SW 1271 (cell line): ENCODE measurements around the gene NEDD9.
A peak's percentile ranks its signal among the peaks of the same experiment; 100 is the strongest.

Source experiments
- DNase-seq, 2 experiments: peaks; one replicate each; lab custom pipeline; 2025; lab: John Stamatoyannopoulos, UW

Gene NEDD9

GRCh38 chr6:11179088-11179418 lies 53.4 kb downstream of the NEDD9 start:
- no peak for DNase-seq

DNA sequence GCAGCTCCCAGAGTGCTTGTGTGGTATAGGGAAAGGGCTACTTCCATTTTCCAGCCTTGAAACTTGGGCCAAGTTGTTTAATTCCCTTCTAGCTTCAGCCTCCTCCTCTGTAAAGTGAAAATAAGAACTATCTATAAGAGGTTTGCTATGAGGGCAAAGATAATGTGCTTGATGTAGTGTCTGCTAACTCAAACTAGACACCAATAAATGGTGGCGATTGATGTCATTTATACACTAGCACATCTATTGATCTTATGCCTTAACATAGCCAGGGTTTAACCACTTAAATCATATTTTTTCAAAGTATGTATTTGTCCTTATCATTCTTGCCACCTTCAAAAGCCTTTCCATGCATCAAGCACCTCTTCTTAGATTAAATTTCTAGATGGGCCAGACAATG lies 55.2 kb downstream of the NEDD9 start:
- DNase-seq = no peak

DNA sequence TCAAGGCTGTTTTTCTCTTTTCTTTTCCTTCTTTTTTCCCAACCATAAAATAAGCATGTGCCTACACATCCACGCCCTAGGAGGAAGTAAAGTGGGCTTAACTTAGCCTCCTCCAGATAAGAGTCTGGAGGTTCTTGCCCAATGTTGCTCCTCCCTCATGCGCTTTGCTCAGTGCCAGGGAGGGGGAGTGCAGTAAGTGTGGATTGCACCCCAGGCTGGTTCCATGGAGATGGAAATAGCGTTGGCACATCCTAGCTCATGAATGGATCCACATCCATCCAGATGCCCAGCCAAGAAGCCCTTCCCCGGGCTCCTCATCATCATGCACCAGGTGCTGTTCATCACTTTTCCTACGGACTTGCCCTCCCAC lies 58.2 kb downstream of the NEDD9 start:
- DNase-seq = no peak

- DNase-seq = peak in 1 of 2 experiments; percentile 25
Measured at GRCh38 chr6:11172501-11173327, 59.8 kb downstream of the NEDD9 start.

GRCh38 chr6:11171952-11172351 lies 60.5 kb downstream of the NEDD9 start:
- no peak for DNase-seq

DNA sequence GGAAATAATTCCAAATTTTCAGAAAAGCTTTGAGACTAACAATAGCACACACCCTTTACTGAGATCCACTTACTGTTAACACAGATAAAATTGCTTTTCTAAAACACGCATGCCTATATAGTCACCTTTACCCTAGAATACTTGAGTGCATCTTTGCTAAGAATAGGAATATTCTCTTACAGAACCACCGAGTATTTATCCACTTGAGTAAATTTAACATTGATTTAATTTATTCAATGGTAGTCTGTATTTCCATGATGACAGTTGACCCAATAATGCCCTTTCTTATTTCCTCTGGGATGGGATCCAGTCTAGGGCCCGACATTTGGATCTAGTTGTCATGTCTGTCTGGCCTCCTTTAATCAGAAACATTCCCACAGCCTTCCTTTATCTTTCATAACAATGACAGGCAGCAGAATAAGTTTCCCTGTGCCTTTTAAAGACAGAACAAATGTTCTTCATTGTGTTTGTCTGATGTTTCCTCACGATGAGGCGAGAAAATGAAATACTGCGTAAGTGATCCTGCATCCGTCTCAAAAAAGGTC lies 64.3 kb downstream of the NEDD9 start:
- DNase-seq = no peak

DNA sequence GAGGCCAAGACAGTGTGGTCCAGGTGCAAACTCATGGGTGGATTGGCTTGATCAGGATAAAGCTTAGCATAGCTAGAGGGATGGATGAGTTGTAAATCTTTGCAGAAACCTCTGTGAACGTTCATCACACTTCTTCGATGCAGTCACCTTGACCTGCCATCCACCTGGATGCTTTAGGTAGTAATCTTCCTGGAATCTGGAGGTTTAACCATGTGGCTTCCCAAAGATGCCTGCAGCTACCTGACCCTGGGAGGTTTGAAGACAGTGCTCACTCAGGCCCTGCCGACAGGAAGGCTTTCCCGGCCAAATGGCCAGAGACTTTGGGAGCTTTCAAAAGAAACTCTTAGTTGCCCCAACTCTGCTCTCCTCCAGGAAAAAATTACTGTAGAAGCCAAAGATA lies 65.5 kb downstream of the NEDD9 start:
- no peak for DNase-seq

GRCh38 chr6:11164717-11165646 lies 67.5 kb downstream of the NEDD9 start:
- DNase-seq = no peak

- DNase-seq = no peak
Measured at GRCh38 chr6:11163932-11164331, 68.5 kb downstream of the NEDD9 start.

- no peak for DNase-seq
Measured at GRCh38 chr6:11162262-11162661, 70.2 kb downstream of the NEDD9 start.

GRCh38 chr6:11161031-11161956 lies 71.2 kb downstream of the NEDD9 start:
- DNase-seq = no peak

DNA sequence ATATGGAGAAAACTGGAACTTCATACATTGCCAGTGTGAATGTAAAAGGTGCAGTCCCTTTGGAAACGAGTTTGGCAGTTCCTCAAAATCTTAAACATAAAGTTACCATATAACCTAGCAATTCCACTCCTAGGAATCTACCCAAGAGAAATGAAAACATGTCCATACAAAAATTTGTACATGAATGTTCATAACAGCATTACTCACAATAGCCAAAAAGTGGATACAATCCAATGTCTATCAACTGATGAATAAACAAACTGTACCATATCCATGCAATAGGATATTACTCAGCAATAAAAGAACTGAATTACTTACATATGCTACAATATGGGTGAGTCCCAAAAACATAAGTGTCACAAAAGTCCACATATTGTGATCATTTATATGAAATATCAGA lies 72.3 kb downstream of the NEDD9 start:
- DNase-seq = no peak

DNA sequence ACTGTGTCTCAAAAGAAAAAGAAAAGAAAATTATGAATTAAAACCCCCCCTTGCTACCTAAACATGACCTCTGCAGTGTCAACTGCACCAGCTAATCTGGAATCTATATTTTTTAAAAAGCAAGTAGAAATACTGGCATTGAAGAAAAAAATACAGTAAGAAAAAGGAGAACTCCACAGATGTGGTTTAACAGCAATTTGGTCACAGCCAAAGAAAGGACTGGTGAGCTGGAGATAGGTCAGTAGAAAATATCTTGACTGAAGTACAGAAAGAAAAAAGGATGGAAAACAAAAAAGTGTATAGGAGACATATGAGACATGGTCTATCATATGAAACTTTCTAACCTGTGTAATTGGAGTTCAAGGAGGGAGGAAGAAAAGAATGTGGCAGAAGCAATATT lies 76.9 kb downstream of the NEDD9 start:
- DNase-seq = no peak

DNA sequence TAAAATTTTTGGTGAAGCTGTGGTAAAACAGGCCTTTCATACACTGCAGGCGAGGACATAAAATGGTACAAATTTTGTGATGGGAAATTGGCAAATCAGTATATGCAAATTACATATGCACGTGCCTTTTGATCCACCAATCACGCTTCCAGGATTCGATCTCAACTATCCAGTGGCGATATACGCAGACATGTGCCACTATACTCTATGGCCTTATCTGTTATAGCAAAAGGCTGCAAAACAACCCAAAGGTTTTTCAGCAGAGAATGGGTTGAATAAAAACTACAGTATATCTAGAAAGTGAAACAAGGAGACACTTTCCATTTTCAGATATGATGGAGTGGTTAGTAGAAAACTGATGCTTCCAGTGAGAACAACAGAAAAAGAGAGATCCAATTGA lies 79.0 kb downstream of the NEDD9 start:
- DNase-seq = no peak

DNA sequence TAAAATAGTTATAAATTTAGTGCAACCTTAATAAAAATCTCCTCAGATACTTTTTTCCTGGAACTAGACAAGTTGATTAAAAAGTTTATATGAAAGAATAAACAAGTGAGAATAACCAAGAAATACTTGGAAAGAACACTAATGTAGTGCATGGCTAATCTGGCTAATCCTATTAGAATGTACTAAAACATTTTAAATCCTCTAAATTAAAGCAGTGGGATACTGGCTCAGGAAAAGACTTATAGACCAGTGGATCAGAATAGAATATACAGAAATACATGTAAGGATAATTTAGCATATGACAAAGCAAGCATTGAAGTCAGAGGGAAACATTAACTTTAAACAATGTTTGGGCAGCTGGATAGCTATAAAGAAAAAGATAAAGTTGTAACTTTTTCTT lies 79.9 kb downstream of the NEDD9 start:
- no peak for DNase-seq

- no peak for DNase-seq
Measured at GRCh38 chr6:11151488-11151887, 81.0 kb downstream of the NEDD9 start.

- no peak for DNase-seq
Measured at GRCh38 chr6:11149551-11149950, 82.9 kb downstream of the NEDD9 start.

- no peak for DNase-seq
Measured at GRCh38 chr6:11146117-11146826, 86.2 kb downstream of the NEDD9 start.

DNA sequence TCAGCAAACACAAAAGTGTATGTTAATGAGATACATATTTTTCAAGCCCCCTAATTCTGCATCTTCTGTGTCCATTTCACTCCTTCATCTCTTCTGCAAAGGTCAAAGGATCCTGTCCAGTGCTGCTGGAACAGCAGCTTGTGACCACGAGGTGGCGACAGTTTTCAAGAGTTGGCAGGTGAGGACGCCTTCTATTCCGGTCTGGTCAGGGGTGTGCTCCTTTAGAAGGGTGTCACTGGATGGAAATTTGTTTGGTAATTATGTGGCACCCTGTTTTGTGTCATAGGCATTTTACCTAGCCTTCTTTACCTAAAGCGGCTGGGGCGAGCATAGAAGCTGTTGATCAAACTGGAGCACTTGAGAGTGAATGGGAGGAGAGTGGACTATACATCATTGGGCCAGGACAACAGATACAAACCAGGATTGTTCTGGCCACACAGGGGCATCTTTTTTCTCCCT lies 88.0 kb downstream of the NEDD9 start:
- peak in 1 of 2 experiments; percentile 36 for DNase-seq

GRCh38 chr6:11143394-11144371 lies 88.8 kb downstream of the NEDD9 start:
- DNase-seq = peak in 1 of 2 experiments; percentile 9
